GM12878 (cell line): ENCODE results near the gene C3orf20. TPM values are rescaled to one million over a fixed set of nuclear protein-coding genes. Genes with fewer than 3 reads are reported as not detected.

Experiments used
- ATAC-seq: fragments of 200-7000 bp; cut with Tn5 transposase; 3 replicates; pipeline ENCODE4 v1.9.1; 2020; ENCODE audit warnings: mild to moderate bottlenecking, moderate library complexity
- BruUV-seq: library from RNA; stranded (reverse); fragments of 400-500 nt; replicated peaks from 2 replicates; lab custom pipeline; 2021; lab: Mats Ljungman, UMichigan
- CTCF ChIA-PET: fragments of 300-600 bp; sonication (Branson Sonifier 250); formaldehyde crosslinking; extraction: SDS; loops from one replicate; lab custom pipeline; 2021; ENCODE audit warnings: inconsistent platforms; lab: Yijun Ruan, JAX
- POLR2A ChIA-PET: fragments of 350-600 bp; formaldehyde crosslinking; extraction: SDS; loops from one replicate; lab custom pipeline; 2021; ENCODE audit warnings: inconsistent platforms; lab: Charles Lee
- RAD21 ChIA-PET: fragments of 300-600 bp; sonication (Branson Sonifier 250); formaldehyde crosslinking; loops from one replicate; lab custom pipeline; 2023; ENCODE audit warnings: antibody characterized with exemption; ENCODE audit not compliant: unreplicated experiment; lab: Charles Lee
- SMC1A ChIA-PET: fragments of 300-600 bp; sonication (Branson Sonifier 250); formaldehyde crosslinking; loops from one replicate; lab custom pipeline; 2023; ENCODE audit not compliant: unreplicated experiment, uncharacterized antibody; lab: Charles Lee
- DNase-seq: peaks from one replicate; pipeline ENCODE4 v3.0.0-alpha.2; 2011; ENCODE audit warnings: low read depth, low spot score
- FAIRE-seq: peaks from 3 replicates; lab custom pipeline; 2011; peaks lifted over from hg19 to GRCh38; lab: Jason Lieb, UNC
- H2AFZ ChIP-seq: 2 replicates; pipeline ENCODE4 v1.6.0; 2011; ENCODE audit warnings: low read depth, low read length, control low read depth; ENCODE audit not compliant: control insufficient read depth
- H3K27ac ChIP-seq: 2 replicates; pipeline ENCODE4 v1.5.1; 2011; ENCODE audit warnings: control low read depth; ENCODE audit not compliant: control insufficient read depth, insufficient read depth
- H3K27me3 ChIP-seq, 2 experiments: replicated peaks in 1 of 2; 2 replicates each; pipeline versions ENCODE4 v1.6.0 to v1.6.1; 2011; ENCODE audit warnings: low read length in 1 of 2; ENCODE audit not compliant: control insufficient read depth in 2 of 2, insufficient read depth in 2 of 2
- H3K36me3 ChIP-seq, 2 experiments: 2 replicates each; pipeline ENCODE4 v1.5.1; 2011; ENCODE audit warnings: low read length in 1 of 2; ENCODE audit not compliant: control insufficient read depth in 2 of 2, insufficient read depth in 2 of 2
- H3K4me1 ChIP-seq: 2 replicates; pipeline ENCODE4 v1.6.1; 2011; ENCODE audit warnings: mild to moderate bottlenecking, low read length, moderate library complexity, mixed read lengths; ENCODE audit not compliant: control insufficient read depth, insufficient read depth
- H3K4me2 ChIP-seq: 2 replicates; pipeline ENCODE4 v1.6.0; 2011; ENCODE audit warnings: control low read depth; ENCODE audit not compliant: control insufficient read depth, insufficient read depth
- H3K4me3 ChIP-seq: fragments of 200-600 bp; sonication (generic); 2 replicates; pipeline ENCODE4 v1.5.1; 2016
- H3K79me2 ChIP-seq: 2 replicates; pipeline ENCODE4 v1.6.0; 2011; ENCODE audit warnings: low read length; ENCODE audit not compliant: control insufficient read depth, insufficient read depth
- H3K9ac ChIP-seq: 2 replicates; pipeline ENCODE4 v1.8.0; 2011; ENCODE audit warnings: low read length, control low read depth, mixed read lengths; ENCODE audit not compliant: control insufficient read depth, insufficient read depth
- H3K9me3 ChIP-seq: replicated peaks from 3 replicates; pipeline ENCODE4 v1.5.1; 2011; ENCODE audit warnings: mild to moderate bottlenecking, low read length; ENCODE audit not compliant: control insufficient read depth, insufficient read depth
- H4K20me1 ChIP-seq: 2 replicates; pipeline ENCODE4 v1.6.0; 2011; ENCODE audit not compliant: control insufficient read depth, insufficient read depth
- ESRRA ChIP-seq: IDR thresholded peaks from 2 replicates; pipeline ENCODE4 v1.6.1; 2012; ENCODE audit warnings: mild to moderate bottlenecking, low read length, improper control_type of control experiment
- FOXK2 ChIP-seq: fragments of 450-650 bp; IDR thresholded peaks from 2 replicates; pipeline ENCODE4 v1.6.1; 2017; ENCODE audit warnings: mild to moderate bottlenecking, moderate library complexity
- HCFC1 ChIP-seq: fragments of 150-350 bp; IDR thresholded peaks from 2 replicates; pipeline ENCODE4 v1.6.1; 2014; ENCODE audit warnings: low read length
- HDAC2 ChIP-seq: fragments of 200-600 bp; sonication (generic); IDR thresholded peaks from 2 replicates; pipeline ENCODE4 v1.6.1; 2017
- HSF1 ChIP-seq: fragments of 150-350 bp; IDR thresholded peaks from 2 replicates; pipeline ENCODE4 v1.6.1; 2014; ENCODE audit warnings: mild to moderate bottlenecking, low read depth, low read length
- JUND ChIP-seq: IDR thresholded peaks from 2 replicates; pipeline ENCODE4 v1.6.1; 2012; ENCODE audit warnings: low read depth, mild to moderate bottlenecking, low read length, improper control_type of control experiment, moderate library complexity
- MEF2A ChIP-seq: IDR thresholded peaks from 2 replicates; pipeline ENCODE4 v1.6.1; 2011; ENCODE audit warnings: low read depth, mild to moderate bottlenecking, low read length, moderate library complexity; ENCODE audit not compliant: insufficient read depth
- MYB ChIP-seq: fragments of 150-350 bp; IDR thresholded peaks from 2 replicates; pipeline ENCODE4 v1.6.1; 2014; ENCODE audit warnings: mild to moderate bottlenecking, low read depth, low read length, borderline replicate concordance
- PAX5 ChIP-seq: IDR thresholded peaks from 2 replicates; pipeline ENCODE4 v1.6.1; 2011; ENCODE audit warnings: low read depth, low read length, borderline replicate concordance
- SMAD5 ChIP-seq: IDR thresholded peaks from 2 replicates; pipeline ENCODE4 v1.6.1; 2016; ENCODE audit warnings: antibody characterized with exemption, low read depth
- SP1 ChIP-seq: IDR thresholded peaks from one replicate; pipeline ENCODE4 v1.6.1; 2011; ENCODE audit warnings: low read depth, low read length
- SREBF1 ChIP-seq: IDR thresholded peaks from 2 replicates; pipeline ENCODE4 v1.6.1; 2012; ENCODE audit warnings: mild to moderate bottlenecking, low read length
- ZNF384 ChIP-seq: IDR thresholded peaks from 2 replicates; pipeline ENCODE4 v1.6.1; 2012; ENCODE audit warnings: low read depth, mild to moderate bottlenecking, low read length, improper control_type of control experiment, borderline replicate concordance
- WGBS: methylation state at CpG from one replicate; pipeline ENCODE4 v1.1.6; 2016; ENCODE audit warnings: low lambda C conversion rate; ENCODE audit not compliant: insufficient replicate concordance, insufficient coverage; ENCODE audit errors: missing lambda C conversion rate; 5-methylcytosine and 5-hydroxymethylcytosine counted together
- in situ Hi-C: fragments of 300-500 bp; cut with MboI; formaldehyde crosslinking; loops from 9 replicates; pipeline ENCODE4 v1.14.3; 2018; ENCODE audit warnings: mixed read lengths
- intact Hi-C: fragments of 100-400 bp; cut with micrococcal nuclease; formaldehyde crosslinking; loops from one replicate; pipeline ENCODE4 v1.14.2; 2022; ENCODE audit not compliant: unreplicated experiment
- polyA plus RNA-seq, 11 experiments: library from polyadenylated mRNA; depleted of rRNA in 4 of 11; unstranded in 6 of 11; stranded (reverse) in 5 of 11; fragments of >200 nt; fragmentation: Nextera tagmentation in 4 of 11; fragmentation: Illumina TruSeq in 1 of 11; extraction: Ambion mirVana in 4 of 11; extraction: Trizol in 1 of 11; gene quantifications; 1 replicate in 1 of 11; 2 replicates in 10 of 11; pipeline versions ENCODE4 v1.2.1 to v1.2.3, GENCODE V29; 2011 to 2016; ENCODE audit warnings: inconsistent platforms in 2 of 11, missing spikeins in 2 of 11, low read depth in 1 of 11
- total RNA-seq, 4 experiments: library from RNA; depleted of rRNA in 3 of 4; stranded (reverse); fragments of >200 nt in 3 of 4; fragmentation: Illumina TruSeq in 1 of 4; extraction: Trizol in 1 of 4; gene quantifications; 2 replicates each; pipeline versions ENCODE4 v1.2.1 to v1.2.3, GENCODE V29; 2013 to 2021
- TF ChIP-seq, protein P1 (sequence below): IDR thresholded peaks from 2 replicates; pipeline ENCODE4 v1.6.1; 2012; ENCODE audit warnings: low read depth, low read length, improper control_type of control experiment
- TF ChIP-seq, protein P2 (sequence below): fragments of 450-650 bp; IDR thresholded peaks from 2 replicates; pipeline ENCODE4 v1.6.1; 2017; ENCODE audit warnings: mild to moderate bottlenecking
- TF ChIP-seq, protein P3 (sequence below): fragments of 150-350 bp; IDR thresholded peaks from 2 replicates; pipeline ENCODE4 v1.6.1; 2016; ENCODE audit warnings: low read depth, low read length

The C3orf20 gene
- total and polyA plus RNA-seq, 10 of the 15 experiments (the other 5 are each of a cell fraction or from before 2014, with no cell fraction given), result 0.05 to 2.9 (median 1.0) TPM

- H3K27ac ChIP-seq, result no peak overlapping the region
- no TSS peak for BruUV-seq
- H3K36me3 ChIP-seq, result no peaks in the 10 kb centered on the region
- FAIRE-seq (no peak), DNase-seq (no peak), ATAC-seq (no peak)
- H3K4me1 ChIP-seq, result no peaks in the 10 kb centered on the region
- H3K9ac ChIP-seq, result no peak overlapping the region
- H3K4me2 ChIP-seq, result no peak overlapping the region
- ChIA-PET POLR2A (no interaction called here), SMC1A (interaction anchor here (0.6 to 9.7 kb wide), 2 partner anchors 53 to 112 kb away, joined by 3 to 274 read pairs; partner anchors contain the start of gene C3orf20), RAD21 (no interaction called here), CTCF (interaction anchor here (7.4 kb wide), 1 partner anchor 110 kb away, joined by 321 read pairs; the partner anchor contains the start of gene C3orf20)
- no peak overlapping the region for H3K4me3 ChIP-seq
- H4K20me1 ChIP-seq, result no peaks in the 10 kb centered on the region
- H3K27me3 ChIP-seq, result no peaks in the 10 kb centered on the region; a peak in 1 of 4 replicates
- intact Hi-C loops, result no loop called here
- no peaks in the 10 kb centered on the region; the same call in 2 of the 3 replicates for H3K9me3 ChIP-seq
- in situ Hi-C loops, result no loop called here
- WGBS, result 53% methylated on average over 20 of the region's 20 CpGs
- H2AFZ ChIP-seq, result no peak overlapping the region
- no peaks in the 10 kb centered on the region for H3K79me2 ChIP-seq
- TF ChIP-seq SMAD5 (no peak), JUND (no peak), HSF1 (no peak), SREBF1 (no peak), FOXK2 (no peak), PAX5 (no peak), ESRRA (no peak), HCFC1 (no peak), MEF2A (no peak), ZNF384 (no peak), SP1 (no peak), MYB (no peak), HDAC2 (no peak)
- TF ChIP-seq, protein P1, sequence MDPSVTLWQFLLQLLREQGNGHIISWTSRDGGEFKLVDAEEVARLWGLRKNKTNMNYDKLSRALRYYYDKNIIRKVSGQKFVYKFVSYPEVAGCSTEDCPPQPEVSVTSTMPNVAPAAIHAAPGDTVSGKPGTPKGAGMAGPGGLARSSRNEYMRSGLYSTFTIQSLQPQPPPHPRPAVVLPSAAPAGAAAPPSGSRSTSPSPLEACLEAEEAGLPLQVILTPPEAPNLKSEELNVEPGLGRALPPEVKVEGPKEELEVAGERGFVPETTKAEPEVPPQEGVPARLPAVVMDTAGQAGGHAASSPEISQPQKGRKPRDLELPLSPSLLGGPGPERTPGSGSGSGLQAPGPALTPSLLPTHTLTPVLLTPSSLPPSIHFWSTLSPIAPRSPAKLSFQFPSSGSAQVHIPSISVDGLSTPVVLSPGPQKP, result no peak
- TF ChIP-seq, protein P2, sequence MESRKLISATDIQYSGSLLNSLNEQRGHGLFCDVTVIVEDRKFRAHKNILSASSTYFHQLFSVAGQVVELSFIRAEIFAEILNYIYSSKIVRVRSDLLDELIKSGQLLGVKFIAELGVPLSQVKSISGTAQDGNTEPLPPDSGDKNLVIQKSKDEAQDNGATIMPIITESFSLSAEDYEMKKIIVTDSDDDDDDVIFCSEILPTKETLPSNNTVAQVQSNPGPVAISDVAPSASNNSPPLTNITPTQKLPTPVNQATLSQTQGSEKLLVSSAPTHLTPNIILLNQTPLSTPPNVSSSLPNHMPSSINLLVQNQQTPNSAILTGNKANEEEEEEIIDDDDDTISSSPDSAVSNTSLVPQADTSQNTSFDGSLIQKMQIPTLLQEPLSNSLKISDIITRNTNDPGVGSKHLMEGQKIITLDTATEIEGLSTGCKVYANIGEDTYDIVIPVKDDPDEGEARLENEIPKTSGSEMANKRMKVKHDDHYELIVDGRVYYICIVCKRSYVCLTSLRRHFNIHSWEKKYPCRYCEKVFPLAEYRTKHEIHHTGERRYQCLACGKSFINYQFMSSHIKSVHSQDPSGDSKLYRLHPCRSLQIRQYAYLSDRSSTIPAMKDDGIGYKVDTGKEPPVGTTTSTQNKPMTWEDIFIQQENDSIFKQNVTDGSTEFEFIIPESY, result no peak
- TF ChIP-seq, protein P3, sequence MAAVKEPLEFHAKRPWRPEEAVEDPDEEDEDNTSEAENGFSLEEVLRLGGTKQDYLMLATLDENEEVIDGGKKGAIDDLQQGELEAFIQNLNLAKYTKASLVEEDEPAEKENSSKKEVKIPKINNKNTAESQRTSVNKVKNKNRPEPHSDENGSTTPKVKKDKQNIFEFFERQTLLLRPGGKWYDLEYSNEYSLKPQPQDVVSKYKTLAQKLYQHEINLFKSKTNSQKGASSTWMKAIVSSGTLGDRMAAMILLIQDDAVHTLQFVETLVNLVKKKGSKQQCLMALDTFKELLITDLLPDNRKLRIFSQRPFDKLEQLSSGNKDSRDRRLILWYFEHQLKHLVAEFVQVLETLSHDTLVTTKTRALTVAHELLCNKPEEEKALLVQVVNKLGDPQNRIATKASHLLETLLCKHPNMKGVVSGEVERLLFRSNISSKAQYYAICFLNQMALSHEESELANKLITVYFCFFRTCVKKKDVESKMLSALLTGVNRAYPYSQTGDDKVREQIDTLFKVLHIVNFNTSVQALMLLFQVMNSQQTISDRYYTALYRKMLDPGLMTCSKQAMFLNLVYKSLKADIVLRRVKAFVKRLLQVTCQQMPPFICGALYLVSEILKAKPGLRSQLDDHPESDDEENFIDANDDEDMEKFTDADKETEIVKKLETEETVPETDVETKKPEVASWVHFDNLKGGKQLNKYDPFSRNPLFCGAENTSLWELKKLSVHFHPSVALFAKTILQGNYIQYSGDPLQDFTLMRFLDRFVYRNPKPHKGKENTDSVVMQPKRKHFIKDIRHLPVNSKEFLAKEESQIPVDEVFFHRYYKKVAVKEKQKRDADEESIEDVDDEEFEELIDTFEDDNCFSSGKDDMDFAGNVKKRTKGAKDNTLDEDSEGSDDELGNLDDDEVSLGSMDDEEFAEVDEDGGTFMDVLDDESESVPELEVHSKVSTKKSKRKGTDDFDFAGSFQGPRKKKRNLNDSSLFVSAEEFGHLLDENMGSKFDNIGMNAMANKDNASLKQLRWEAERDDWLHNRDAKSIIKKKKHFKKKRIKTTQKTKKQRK, result no peak
Observed at GRCh38 chr3:14785207-14786155, 110.5 kb downstream of the C3orf20 start.
